NCI-H345 treated with DMSO at 0.1 percent for 48 hours (cell line): Measurements from ENCODE around the gene MC1R.
"Not testable (repeated sequence)": the region's sequence is repeated elsewhere in the genome, so short reads cannot be mapped to it uniquely, and the experiment has no call there.

ENCODE experiments used
- DNase-seq: peaks from one replicate; lab custom pipeline; 2025; ENCODE audit not compliant: unreplicated experiment; lab: John Stamatoyannopoulos, UW

The MC1R gene

DNA sequence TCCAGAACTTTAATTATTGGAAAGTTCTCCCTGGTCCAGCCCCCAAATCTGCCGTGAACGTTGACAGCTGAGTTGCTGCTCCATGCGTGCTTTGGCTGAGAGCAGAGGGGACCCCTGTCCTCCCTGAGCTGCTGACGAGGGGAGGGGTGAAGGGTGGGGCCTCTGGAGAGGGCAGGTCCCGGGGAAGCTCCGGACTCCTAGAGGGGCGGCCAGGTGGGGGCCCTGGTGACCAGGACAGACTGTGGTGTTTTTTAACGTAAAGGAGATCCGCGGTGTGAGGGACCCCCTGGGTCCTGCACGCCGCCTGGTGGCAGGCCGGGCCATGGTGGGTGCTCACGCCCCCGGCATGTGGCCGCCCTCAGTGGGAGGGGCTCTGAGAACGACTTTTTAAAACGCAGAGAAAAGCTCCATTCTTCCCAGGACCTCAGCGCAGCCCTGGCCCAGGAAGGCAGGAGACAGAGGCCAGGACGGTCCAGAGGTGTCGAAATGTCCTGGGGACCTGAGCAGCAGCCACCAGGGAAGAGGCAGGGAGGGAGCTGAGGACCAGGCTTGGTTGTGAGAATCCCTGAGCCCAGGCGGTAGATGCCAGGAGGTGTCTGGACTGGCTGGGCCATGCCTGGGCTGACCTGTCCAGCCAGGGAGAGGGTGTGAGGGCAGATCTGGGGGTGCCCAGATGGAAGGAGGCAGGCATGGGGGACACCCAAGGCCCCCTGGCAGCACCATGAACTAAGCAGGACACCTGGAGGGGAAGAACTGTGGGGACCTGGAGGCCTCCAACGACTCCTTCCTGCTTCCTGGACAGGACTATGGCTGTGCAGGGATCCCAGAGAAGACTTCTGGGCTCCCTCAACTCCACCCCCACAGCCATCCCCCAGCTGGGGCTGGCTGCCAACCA, at the start of gene MC1R:
Gene MC1R, plus strand, starts transcription at position 410 of the 895 bp plus-strand sequence. Its CDS starts 397 bp downstream, at position 807.
- no peak for DNase-seq

DNA sequence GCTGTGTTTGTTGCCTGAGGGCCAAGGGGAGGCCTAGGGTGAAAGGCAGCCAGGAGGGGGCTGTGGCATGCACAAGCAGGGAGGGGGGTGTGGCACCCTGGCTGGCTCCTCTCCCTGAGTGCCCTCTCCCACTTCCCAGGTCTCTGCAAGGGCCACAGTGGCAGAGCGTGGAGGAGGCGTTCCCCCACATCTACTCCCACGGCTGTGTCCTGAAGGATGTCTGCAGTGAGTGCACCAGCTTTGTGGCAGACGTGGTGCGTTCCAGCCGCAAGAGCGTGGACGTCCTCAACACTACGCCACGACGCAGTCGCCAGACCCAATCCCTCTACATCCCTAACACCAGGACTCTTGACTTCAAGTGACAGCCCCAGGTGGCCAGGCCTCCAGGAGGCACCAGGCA, 48.8 kb upstream of the MC1R start:
- no peak for DNase-seq

DNA sequence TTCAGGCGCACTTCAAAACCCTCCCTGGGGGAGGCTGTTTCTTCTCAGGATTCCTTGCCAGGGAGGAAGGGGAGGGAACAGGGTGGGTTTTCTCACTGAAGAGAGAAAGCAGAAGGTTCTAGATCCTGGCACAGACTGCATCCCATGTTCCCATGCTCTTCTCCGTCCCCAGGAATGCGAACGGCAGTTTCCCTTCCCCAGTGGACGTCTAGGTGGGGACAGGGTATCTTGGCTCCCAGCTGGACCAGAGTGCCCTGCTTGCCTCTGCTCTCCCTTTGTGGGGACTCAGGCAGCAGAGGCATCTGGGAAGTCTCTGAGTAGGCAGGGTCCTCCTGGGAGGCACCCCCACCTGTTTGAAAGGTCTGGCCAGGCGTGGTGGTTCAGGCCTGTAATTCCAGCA, 48.2 kb upstream of the MC1R start:
- DNase-seq = no peak

DNA sequence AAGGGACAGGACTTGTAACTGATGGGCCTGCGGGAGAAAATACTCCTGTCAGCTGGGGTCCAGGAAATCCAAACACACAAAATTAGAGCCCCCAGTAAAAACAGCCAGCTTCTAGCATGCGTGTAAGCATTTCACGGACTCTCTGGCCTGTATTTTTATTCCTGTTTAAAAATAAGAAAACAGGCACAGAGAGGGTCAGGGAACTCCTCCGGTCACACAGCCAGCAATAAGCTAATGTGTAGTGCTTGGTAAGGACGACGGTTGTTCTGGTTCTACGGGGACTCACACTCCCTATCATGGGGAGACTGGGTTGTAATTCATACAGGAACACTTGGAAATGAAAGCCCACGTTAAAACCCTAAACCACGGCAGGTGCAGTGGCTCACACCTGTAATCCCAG, 46.8 kb upstream of the MC1R start:
- no peak for DNase-seq

DNA sequence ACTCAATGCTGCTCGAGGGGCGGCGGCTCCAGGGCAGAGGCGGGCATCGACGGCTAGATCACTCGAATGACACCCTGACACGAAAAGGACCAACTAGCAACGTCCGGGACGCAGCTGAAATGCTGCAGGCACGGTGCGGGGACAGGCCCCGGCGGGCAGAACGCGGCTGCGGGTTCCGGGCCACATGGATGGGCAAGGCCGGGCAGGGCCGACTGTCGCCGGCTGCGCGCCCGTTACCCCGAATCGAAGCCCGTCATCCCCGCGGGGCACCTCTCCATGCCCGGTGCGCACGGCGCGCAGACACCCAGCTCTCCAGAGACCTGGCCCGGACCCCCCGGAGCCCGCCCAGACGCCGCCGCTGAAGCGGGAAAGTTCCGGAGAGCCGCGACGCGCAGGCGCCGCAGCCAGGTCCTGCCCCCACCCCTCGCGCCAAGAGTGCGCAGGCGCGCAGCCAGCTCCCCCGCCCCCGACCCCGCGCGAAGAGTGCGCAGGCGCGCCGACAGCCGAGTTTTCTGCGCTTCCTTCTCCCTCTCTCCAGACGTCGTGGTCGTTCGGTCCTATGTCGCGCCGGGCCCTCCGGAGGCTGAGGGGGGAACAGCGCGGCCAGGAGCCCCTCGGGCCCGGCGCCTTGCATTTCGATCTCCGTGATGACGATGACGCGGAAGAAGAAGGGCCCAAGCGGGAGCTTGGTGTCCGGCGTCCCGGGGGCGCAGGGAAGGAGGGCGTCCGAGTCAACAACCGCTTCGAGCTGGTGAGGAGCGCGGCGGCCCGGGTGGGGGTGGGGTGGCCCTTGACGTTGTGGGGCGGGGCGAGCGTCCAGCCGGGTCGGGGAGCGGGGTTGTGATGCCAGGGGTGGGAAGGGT, 45.3 kb upstream of the MC1R start, which contains the start of gene TCF25:
Gene TCF25, plus strand, starts transcription at position 484 of the 863 bp plus-strand sequence. Its CDS starts 76 bp downstream, at position 560.
- peak; percentile 56 for DNase-seq

DNA sequence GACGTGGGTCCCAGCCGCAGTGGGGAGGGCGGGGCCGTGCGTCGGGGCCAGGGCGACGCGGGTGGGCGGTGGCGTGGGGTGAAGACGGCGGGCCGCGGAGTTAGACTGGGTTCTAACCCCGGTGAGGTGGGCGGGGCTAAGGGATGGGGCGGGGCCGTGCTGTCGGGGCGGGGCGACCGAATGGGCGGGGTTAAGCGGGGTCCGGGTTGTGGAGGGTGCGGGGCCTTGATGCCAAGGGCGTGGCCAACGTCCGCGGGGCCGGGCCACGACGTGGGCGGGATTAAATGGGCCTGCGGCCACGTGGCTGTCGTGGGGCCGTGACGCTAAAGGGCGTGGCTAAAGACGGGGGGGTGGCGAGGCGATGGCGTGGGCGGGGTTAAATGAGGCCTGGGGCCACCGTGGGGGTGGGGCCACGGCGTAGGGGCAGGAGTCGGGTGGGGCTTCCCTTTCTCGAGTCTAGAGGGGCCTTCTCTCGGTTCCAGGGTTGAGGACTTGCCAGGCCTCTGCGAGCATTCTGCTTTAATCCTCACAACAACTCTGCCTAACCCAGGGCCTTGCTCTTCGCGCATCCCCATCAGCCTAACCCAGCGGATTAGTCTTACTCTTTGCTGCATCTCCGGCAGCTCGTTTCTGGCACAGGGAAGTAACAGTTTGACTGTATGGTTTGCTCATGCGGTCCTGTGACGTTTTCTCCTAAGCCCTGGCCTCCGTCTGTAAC, 44.5 kb upstream of the MC1R start:
- DNase-seq = peak; percentile 63

DNA sequence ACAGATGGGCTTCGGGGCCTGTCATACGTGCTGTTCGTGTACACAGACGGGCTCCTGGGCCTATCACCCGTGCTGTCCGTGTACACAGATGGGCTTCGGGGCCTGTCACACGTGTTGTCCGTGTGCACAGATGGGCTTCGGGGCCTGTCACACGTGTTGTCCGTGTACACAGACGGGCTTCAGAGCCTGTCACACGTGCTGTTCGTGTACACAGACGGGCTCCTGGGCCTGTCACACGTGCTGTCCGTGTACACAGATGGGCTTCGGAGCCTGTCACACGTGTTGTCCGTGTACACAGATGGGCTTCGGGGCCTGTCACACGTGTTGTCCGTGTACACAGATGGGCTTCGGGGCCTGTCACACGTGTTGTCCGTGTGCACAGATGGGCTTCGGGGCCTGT, 39.5 kb upstream of the MC1R start:
- not testable (repeated sequence) for DNase-seq

DNA sequence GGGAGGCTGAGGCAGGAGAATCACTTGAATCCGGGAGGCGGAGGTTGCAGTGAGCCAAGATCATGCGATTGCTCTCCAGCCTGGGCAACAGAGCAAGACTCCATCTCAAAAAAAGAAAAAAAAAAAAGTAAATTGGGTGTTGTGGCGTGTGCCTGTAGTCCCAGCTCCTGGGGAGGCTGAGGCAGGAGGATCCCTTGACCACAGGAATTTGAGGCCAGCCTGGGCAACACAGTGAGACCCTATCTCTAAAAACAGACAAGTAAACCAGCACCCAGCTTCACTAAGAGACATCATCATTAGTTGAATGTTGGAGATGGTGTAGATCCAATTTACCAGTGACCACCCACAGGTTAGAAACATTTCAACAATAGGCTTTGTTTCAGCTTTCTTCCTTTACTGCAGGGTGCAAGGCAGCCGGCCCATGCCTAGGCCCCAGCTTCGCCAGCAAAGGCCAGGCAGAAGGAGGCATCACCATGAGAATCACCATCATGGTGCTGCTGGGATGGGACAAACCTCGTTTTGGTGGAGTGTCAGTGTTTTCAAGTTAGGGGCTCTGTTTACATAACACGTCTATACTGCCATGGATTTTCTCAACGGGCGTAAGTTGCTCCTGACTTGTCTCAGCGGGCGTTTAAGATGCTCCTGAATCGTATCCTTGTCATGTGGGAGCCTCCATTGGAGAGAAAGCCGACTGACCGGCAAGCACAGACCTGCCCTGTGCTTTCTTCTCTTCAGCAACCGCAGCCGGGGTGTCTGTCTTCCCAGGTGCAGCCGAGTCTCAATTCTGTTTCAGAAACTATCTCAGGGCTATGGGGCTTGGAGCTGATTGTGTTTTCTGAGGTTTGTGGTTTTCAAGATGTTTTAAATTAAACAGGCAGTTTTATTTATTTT, 37.9 kb upstream of the MC1R start:
- DNase-seq = no peak

DNA sequence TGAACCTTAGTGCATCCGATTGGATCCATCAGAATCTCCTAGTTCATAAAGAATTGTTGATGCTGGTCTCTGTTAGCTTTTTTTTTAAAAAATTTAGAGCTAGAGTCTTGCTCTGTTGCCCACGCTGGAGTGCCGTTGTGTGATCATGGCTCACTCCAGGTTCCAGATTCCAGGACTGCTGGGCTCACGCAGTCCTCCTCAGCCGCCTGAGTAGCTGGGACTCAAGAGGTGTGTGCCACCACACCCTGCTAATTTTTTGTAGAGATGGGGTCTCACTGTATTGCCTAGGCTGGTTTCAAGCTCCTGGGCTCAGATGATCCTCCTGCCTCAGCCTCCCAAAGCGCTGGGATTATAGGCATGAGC, 37.3 kb upstream of the MC1R start:
- DNase-seq = no peak

DNA sequence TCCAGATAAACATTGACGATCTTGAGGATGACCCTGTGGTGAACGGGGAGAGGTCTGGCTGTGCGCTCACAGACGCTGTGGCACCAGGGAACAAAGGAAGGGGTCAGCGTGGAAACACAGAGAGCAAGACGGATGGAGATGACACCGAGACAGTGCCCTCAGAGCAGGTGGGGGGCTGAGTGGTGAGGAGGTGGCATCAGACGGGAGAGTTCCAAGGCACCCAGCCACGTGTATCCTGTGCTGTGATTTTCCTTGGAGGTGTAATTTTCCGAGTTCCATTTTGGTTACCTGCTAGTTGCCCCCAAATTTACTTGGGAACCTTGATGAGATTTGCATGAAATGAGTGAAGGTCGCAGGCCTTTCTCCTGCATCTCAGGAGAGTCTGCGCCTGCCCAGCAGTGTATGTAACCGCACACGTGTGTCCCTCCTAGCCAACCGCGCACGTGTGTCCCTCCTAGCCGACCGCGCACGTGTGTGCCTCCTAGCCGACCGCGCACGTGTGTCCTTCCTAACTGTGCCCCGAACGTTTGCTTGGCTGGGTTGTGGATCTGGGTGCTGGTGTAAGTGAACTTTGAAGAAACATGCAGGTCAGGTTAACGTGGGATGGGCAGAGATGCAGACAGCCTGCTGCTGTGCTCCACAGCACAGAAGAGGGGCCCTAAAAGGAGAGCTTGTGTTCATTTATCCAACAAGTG, 35.2 kb upstream of the MC1R start:
- no peak for DNase-seq

DNA sequence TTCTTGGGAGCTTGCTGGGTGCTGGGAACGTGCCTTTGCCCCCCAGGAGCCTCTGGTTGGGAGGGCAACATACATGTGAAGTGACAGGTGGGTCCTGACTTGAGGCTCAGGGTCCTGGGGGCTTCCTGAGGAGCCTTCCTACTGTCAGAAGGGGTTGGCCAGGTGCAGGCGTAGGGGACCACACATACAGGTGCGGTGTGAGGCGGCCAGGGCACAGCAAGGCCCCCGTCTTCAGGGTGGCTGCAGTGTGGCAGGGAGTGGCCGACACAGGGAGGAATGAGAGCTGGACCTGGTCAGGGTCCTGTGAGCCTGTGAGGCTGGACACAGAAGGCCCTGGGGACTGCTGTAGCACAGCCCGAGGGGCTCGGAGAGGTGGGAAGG, 34.6 kb upstream of the MC1R start:
- no peak for DNase-seq

DNA sequence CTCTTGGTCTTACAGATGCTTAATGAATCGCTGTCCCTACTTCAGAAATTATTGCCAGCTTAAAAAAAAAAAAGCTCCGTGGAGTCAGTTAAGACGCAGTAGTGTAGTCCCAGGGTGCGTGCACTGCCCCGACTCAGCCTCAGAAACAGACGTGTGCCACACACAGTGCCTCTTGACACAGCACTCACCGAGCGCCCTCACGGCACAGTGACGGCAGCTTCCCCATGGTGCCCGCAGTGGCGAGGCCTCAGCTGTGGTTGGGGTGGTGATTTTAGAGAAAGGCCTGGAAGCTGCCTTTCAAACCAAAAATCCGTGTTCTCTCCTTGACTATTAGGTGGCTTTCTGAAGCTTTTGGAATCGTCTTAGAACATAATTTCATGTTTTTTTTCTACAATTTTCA, 31.4 kb upstream of the MC1R start:
- no peak for DNase-seq

DNA sequence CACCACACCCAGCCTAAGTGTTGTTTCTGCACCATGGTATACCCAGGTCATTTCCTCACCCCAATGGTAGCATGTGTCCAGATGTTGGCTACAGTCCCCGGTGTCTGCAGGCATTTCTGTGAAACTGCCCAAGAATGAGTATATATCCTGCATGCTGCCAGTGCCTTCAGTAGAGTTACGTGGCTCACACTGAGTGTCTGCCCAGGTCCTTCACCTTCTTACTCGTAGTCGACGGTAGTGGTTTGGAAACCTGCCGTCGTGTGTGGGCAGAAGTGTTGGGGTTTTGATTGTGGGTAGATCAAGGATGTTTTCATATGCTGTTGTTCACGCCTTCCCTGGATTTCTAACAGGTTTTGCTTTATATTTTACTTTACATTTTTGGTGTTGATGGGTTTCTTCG, 28.5 kb upstream of the MC1R start:
- DNase-seq = no peak

DNA sequence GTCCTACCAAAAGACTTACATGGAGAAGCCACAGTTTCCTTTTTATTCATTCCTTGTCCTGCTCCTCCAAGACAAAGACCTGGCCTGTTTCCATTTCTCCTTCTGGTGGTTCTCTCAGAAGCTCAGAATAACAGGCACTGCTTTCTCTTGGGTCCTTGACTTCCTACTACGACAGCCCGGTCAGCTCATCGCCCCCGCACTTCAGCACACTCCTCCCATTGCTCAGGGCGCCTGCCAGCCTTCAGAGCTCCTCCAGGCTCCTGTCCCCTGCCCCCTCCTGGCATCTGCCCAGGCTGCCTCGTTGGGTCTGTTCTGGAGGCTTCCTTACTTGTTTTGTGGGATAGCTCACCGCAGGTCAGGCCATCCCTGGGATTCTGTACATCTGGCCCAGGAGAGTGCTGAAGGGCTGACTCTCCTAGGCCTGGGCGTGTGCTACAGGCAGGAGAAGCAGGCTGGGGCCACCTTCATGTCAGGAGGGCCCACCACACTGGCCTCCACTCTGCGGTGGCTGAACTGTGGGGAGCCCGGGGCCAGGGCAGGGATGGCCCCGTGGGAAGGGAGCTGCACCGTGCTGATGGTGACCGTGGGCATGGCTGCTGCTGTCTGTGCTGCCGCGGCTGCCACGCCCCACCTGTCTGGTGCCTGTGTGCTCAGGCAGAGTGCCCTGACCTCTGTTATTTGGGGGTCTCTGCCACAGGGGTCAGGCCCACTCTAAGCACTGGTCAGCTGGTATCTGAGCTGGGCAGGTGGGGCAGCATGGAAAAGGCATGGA, 27.6 kb upstream of the MC1R start:
- no peak for DNase-seq

DNA sequence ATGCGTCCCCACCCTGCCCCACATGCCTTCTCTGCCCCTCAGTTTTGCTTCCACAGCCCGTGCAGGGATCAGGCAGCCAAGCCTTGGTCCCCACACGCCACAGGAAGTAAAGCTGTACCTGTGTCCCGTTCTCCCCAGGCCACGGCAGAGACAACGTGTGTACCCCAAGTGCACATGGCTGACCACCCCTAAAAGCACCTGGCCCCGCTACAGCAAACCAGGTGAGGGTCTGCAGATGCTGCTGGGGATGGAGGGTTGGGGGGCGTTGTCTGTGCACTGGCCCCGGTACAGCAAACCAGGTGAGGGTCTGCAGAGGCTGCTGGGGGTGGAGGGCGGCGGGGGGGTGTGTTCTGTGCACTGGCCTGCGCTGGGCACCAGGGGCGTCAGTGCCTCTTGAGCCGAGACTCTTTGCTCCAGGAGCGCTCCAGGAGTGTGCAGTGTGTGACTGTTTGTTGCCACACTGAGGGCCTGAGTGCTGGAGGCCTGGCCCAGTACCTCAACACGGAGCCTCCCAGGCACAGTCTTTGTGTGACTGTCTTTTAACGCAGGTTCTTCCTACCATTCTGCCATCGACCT, 26.5 kb upstream of the MC1R start:
- no peak for DNase-seq

DNA sequence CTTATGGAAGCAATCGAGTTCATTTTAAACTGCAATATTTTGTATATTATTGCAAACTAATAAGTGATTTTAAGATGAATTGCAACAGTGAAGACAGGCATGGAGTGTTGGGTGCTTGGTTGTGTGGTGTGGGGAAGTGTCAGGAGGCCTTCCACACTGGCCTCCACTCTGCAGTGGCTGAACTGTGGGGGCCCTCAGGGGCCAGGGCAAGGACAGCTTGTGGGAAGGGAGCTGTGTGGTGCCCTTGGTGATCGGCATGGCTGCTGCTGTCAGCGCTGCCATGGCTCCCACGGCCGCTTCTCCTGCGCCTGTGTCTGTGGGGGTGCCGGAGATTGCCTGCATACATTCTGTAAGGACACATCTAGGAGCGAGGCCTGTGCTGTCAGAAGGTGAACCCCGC, 26.0 kb upstream of the MC1R start:
- no peak for DNase-seq

DNA sequence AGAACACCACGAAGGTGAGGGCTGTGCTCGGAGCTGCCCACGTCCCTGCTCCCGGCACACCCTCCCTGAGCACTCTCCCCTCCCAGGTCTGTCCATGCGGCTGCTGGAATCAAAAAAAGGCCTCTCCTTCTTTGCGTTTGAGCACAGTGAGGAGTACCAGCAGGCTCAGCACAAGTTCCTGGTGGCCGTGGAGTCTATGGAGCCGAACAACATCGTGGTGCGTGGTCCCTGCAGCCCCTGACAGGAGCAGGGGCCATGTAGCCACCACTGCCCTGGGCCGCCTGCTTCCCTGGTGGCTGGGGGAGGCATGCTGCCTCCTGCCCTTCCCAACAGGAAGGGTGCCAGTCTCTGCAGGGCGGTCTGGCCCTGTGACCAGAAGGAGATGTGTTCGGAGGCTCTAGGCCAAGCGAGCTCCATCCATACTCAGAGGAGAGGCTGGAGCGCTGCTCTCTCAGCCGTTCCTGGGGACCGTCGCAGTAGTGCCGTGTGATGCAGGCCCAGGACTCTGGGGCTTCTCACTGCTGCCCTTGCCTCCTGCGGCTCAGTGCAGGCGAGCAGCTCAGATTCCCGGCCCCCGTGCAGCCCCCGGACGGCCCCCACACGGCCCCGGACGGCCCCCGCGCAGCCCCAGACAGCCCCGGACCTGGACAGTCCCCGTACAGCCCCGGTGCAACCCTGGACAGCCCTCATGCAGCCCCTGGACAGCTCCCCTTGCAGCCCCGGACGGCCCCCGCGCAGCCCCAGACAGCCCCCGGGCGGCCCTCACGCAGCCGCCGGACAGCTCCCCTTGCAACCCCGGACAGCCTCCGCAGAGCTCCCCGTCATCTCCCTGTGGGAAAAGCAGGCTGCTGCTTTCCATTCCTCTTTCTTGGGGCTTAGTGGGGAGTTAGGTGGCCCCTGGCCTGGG, 24.8 kb upstream of the MC1R start:
- DNase-seq = no peak
